Spleen (tissue), 11 donors: ENCODE data around the gene TAOK2. TPM values are rescaled to one million over a fixed set of nuclear protein-coding genes. Genes with fewer than 3 reads are reported as not detected.

Experiments used
- DNase-seq: peaks from one replicate; pipeline ENCODE4 v3.0.0-alpha.2; 2020
- H3K27ac ChIP-seq, 8 donors: fragments of 200-600 bp; sonication (generic) in 7 of 8; 1 replicate in 4 of 8; 2 replicates in 4 of 8; pipeline versions ENCODE4 v1.5.0 to v1.8.0; 2016 to 2021; ENCODE audit warnings: inconsistent platforms in 4 of 8, mild to moderate bottlenecking in 4 of 8, moderate library complexity in 1 of 8
- H3K27me3 ChIP-seq, 7 donors: fragments of 200-600 bp; sonication (generic) in 6 of 7; replicated peaks in 1 of 7; 1 replicate in 4 of 7; 2 replicates in 3 of 7; pipeline versions ENCODE4 v1.5.0 to v1.8.0; 2016 to 2021; ENCODE audit warnings: inconsistent platforms in 3 of 7, mild to moderate bottlenecking in 1 of 7
- H3K36me3 ChIP-seq, 6 donors: fragments of 200-600 bp; sonication (generic) in 5 of 6; 1 replicate in 4 of 6; 2 replicates in 2 of 6; pipeline versions ENCODE4 v1.5.0 to v1.8.0; 2016 to 2021; ENCODE audit warnings: inconsistent platforms in 2 of 6
- H3K4me1 ChIP-seq, 6 donors: fragments of 200-600 bp; sonication (generic) in 5 of 6; 1 replicate in 3 of 6; 2 replicates in 3 of 6; pipeline versions ENCODE4 v1.5.0 to v1.8.0; 2016 to 2021; ENCODE audit warnings: inconsistent platforms in 3 of 6
- H3K4me3 ChIP-seq, 8 donors: fragments of 200-600 bp; sonication (generic) in 7 of 8; 1 replicate in 4 of 8; 2 replicates in 4 of 8; pipeline versions ENCODE4 v1.5.0 to v1.8.0; 2016 to 2021; ENCODE audit warnings: inconsistent platforms in 4 of 8, mild to moderate bottlenecking in 4 of 8, moderate library complexity in 2 of 8
- H3K9me3 ChIP-seq, 8 donors: fragments of 200-600 bp; sonication (generic) in 7 of 8; 1 replicate in 4 of 8; 2 replicates in 4 of 8; pipeline versions ENCODE4 v1.5.0 to v1.8.0; 2016 to 2021; ENCODE audit warnings: inconsistent platforms in 4 of 8
- POLR2A ChIP-seq, 3 donors: fragments of 450-650 bp; IDR thresholded peaks; one replicate each; pipeline ENCODE4 v1.5.1; 2017; ENCODE audit warnings: antibody characterized with exemption in 3 of 3, mild to moderate bottlenecking in 1 of 3
- POLR2AphosphoS5 ChIP-seq, 3 donors: sonication (generic); formaldehyde crosslinking; IDR thresholded peaks; one replicate each; pipeline ENCODE4 v1.5.1; 2017; ENCODE audit warnings: antibody characterized with exemption in 3 of 3
- WGBS, 5 donors: extraction: QIAGEN DNeasy Blood & Tissue Kit in 3 of 5; methylation state at CpG; one replicate each; pipeline versions ENCODE4 v1.1.5 to v1.1.7; 2013 to 2018; 5-methylcytosine and 5-hydroxymethylcytosine counted together
- intact Hi-C: fragments of 100-400 bp; cut with DNase I; formaldehyde crosslinking; loops from one replicate; pipeline ENCODE4 v1.15.0; 2023; ENCODE audit warnings: low total_unique reads
- polyA plus RNA-seq, 3 donors: library from polyadenylated mRNA; stranded (reverse); fragments of 200-250 nt; gene quantifications; one replicate each; pipeline ENCODE4 v1.2.1, GENCODE V29; 2013
- total RNA-seq, 7 donors: library from RNA; depleted of rRNA in 3 of 7; stranded (reverse); fragments of >200 nt in 3 of 7; fragmentation: NEBNext Ultra II Directional in 4 of 7; extraction: Animal tissue kit (Norgen Biotek cat#: 25700) in 4 of 7; gene quantifications; one replicate each; pipeline versions ENCODE4 v1.1.0 to v1.2.1, GENCODE V29; 2016 to 2021
- TF ChIP-seq, protein P1 (sequence below), 11 experiments: fragments of 200-600 bp in 7 of 11; fragments of 450-650 bp in 4 of 11; sonication (generic) in 4 of 11; IDR thresholded peaks in 8 of 11; conservative IDR thresholded peaks in 3 of 11; 1 replicate in 7 of 11; 2 replicates in 4 of 11; pipeline versions ENCODE4 v1.4.0 to v1.8.0; 2016 to 2021; ENCODE audit warnings: antibody characterized with exemption in 11 of 11, inconsistent platforms in 4 of 11, mild to moderate bottlenecking in 1 of 11
- donor health status: healthy with polysubstance abuse.
- donor health status: DM: no; HTN: no; CAD: no; lungs with moderate emphysema.
- donor health status: DM: no; HTN: no; CAD: no.
- donor health status: Bipolar disorder and iron deficiency.
- donor health status: healthy.
- donor health status: DM: no; HTN: no; CAD: no.
- donor health status: DM: yes; HTN: yes; CAD: no.

TAOK2 gene
- total and polyA plus RNA-seq, 10 donors = 13.2 to 96.5 (median 71.6) TPM

DNA sequence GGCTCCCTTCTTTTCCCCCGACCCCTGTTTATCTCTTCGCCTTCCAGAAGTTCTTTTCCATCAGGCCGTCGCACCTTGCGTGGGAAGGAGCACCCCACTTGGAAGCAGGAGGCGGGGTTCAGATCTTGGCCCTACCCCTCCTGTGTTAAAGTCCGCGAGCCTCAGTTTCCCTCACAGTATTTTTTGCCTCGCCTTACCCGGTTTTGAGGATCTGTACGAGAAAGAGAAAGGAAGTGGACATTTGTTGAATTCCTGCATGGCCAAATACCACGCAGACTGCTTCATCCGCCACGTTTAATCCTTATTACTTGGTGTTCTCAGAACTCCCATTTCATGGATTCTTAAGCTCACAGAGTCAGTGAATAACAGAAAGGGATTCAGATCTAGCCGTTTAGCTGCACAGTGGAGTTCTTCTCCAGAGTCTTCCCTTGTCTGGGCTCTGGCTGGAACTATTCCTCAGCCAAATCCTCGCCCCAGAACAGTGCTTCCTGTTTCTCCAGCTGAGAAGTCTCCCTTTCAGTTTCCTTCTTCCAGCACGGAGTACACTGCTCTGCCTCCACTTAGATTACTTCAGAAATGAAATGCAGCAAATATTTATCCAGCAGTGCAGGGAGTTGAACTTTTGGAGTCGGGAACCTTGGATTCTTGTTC is 11.2 kb upstream of the TAOK2 start:
- WGBS, 5 donors = 6 to 9% (median 7%) methylated on average over 18 of the region's 18 CpGs
- H3K9me3 ChIP-seq = no peaks in the 10 kb centered on the region
- no peak for DNase-seq
- peaks cover 9 to 48% (median 27%) of the 10 kb centered on the region in 6 donors for H3K4me1 ChIP-seq
- peak overlapping the region; percentile 52 to 92 (median 71) for H3K4me3 ChIP-seq
- peak overlapping the region; percentile 76 to 97 (median 94) for H3K27ac ChIP-seq
- peaks cover 0 to 38% (median 2%) of the 10 kb centered on the region in 6 donors for H3K36me3 ChIP-seq
- TF ChIP-seq POLR2A (IDR thresholded peaks at IDR 0.05) (no peak), POLR2AphosphoS5 (IDR thresholded peaks at IDR 0.05) (no peak)
- TF ChIP-seq, protein P1, sequence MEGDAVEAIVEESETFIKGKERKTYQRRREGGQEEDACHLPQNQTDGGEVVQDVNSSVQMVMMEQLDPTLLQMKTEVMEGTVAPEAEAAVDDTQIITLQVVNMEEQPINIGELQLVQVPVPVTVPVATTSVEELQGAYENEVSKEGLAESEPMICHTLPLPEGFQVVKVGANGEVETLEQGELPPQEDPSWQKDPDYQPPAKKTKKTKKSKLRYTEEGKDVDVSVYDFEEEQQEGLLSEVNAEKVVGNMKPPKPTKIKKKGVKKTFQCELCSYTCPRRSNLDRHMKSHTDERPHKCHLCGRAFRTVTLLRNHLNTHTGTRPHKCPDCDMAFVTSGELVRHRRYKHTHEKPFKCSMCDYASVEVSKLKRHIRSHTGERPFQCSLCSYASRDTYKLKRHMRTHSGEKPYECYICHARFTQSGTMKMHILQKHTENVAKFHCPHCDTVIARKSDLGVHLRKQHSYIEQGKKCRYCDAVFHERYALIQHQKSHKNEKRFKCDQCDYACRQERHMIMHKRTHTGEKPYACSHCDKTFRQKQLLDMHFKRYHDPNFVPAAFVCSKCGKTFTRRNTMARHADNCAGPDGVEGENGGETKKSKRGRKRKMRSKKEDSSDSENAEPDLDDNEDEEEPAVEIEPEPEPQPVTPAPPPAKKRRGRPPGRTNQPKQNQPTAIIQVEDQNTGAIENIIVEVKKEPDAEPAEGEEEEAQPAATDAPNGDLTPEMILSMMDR (IDR thresholded peaks at IDR 0.05 in 8 of 11, conservative IDR thresholded peaks at IDR 0.05 in 3 of 11) = no peak
- no peaks in the 10 kb centered on the region for H3K27me3 ChIP-seq
- intact Hi-C loops = loop anchor here (5.0 kb wide), 1 partner anchor 40 kb away; no protein-coding TSS in a partner anchor

DNA sequence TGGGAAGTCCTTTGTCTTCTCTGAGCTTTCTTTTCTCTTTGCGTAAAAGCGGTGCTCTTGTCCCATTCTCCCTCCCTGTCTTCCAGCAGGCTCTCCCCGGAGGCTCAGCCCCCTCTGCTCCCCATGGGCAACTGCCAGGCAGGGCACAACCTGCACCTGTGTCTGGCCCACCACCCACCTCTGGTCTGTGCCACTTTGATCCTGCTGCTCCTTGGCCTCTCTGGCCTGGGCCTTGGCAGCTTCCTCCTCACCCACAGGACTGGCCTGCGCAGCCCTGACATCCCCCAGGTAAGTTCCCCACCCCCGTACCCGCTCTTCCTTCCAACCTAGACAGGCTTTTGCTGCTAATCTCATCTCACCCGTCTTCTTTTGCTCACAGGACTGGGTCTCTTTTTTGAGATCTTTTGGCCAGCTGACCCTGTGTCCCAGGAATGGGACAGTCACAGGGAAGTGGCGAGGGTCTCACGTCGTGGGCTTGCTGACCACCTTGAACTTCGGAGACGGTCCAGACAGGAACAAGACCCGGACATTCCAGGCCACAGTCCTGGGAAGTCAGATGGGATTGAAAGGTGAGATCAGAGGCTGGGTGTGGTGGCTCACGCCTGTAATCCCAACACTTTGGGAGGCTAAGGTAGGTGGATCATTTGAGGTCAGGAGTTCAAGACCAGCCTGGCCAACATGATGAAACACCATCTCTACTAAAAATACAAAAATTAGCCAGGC is 10.5 kb upstream of the TAOK2 start:
- intact Hi-C loops = loop anchor here (5.0 kb wide), 1 partner anchor 39 kb away; no protein-coding TSS in a partner anchor
- no peaks in the 10 kb centered on the region for H3K27me3 ChIP-seq
- peaks cover 0 to 46% (median 8%) of the 10 kb centered on the region in 6 donors for H3K36me3 ChIP-seq
- TF ChIP-seq POLR2A (IDR thresholded peaks at IDR 0.05) = no peak
- peak overlapping the region; percentile 76 to 97 (median 94) for H3K27ac ChIP-seq
- DNase-seq = no peak
- H3K9me3 ChIP-seq = no peaks in the 10 kb centered on the region
- 80 to 87% (median 85%) methylated on average over 14 of the region's 14 CpGs for WGBS, 5 donors
- peak overlapping the region; percentile 52 to 92 (median 71) for H3K4me3 ChIP-seq
- peaks cover 9 to 48% (median 27%) of the 10 kb centered on the region in 6 donors for H3K4me1 ChIP-seq

DNA sequence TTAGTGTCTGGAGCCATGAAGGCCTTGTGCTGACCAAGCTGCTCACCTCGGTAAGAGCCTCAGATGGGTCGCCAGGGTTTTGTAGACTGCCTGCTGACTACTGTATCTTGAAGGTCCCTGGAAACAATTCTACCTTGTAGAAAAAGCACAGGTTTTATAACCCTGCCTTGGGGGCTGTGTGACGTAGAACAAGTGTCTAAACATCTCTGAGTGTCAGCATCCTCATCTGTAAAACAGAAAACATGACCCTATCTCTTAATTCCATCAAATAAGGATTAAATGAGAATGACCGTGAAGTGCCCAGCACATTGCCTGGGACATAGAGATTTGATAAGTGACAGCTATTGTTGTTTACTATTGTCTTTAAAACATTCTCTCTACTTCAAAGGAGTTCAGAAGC is 5.5 kb upstream of the TAOK2 start:
- Histone ChIP-seq H3K27me3 (no peaks in the 10 kb centered on the region), H3K4me1 (peaks cover 0 to 39% (median 17%) of the 10 kb centered on the region in 6 donors), H3K9me3 (no peaks in the 10 kb centered on the region), H3K27ac (no peak overlapping the region), H3K36me3 (peaks cover 0 to 89% (median 32%) of the 10 kb centered on the region in 6 donors), H3K4me3 (no peak overlapping the region)
- WGBS, 5 donors = 93 to 97% (median 95%) methylated on average over 4 of the region's 4 CpGs
- no peak for DNase-seq
- TF ChIP-seq, protein P1 (IDR thresholded peaks at IDR 0.05 in 8 of 11, conservative IDR thresholded peaks at IDR 0.05 in 3 of 11) = no peak
- TF ChIP-seq POLR2A (IDR thresholded peaks at IDR 0.05) (no peak), POLR2AphosphoS5 (IDR thresholded peaks at IDR 0.05) (no peak)
- intact Hi-C loops = no loop called here

DNA sequence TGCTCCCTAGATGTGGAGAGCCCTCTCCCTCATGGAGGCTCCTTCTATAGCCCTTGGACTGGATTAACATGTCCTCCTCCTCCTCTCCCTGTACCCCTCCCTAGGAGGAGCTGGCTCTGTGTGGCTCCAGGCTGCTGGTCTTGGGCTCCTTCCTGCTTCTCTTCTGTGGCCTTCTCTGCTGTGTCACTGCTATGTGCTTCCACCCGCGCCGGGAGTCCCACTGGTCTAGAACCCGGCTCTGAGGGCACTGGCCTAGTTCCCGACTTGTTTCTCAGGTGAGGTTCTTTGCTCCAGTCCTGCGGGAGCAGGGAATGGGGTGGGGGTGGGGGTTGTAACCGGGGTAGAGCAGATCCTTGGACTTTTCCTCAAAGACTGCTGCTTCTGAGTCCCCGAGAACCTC is 2.4 kb upstream of the TAOK2 start:
- intact Hi-C loops = no loop called here
- peaks cover 18 to 37% (median 30%) of the 10 kb centered on the region in 6 donors for H3K4me1 ChIP-seq
- no peak overlapping the region for H3K4me3 ChIP-seq
- 81 to 98% (median 89%) methylated on average over 8 of the region's 8 CpGs for WGBS, 5 donors
- DNase-seq = no peak
- H3K27ac ChIP-seq = no peak overlapping the region
- no peak for TF ChIP-seq POLR2A (IDR thresholded peaks at IDR 0.05)
- no peak for TF ChIP-seq POLR2AphosphoS5 (IDR thresholded peaks at IDR 0.05)
- TF ChIP-seq, protein P1 (IDR thresholded peaks at IDR 0.05 in 8 of 11, conservative IDR thresholded peaks at IDR 0.05 in 3 of 11) = no peak
- no peaks in the 10 kb centered on the region for H3K9me3 ChIP-seq
- no peaks in the 10 kb centered on the region for H3K27me3 ChIP-seq
- peaks cover 0 to 59% (median 30%) of the 10 kb centered on the region in 6 donors for H3K36me3 ChIP-seq
